UCSD-AML1 (cell line): Measurements from ENCODE around the gene IFNA16.
"Not testable (repeated sequence)": the region's sequence is repeated elsewhere in the genome, so short reads cannot be mapped to it uniquely, and the experiment has no call there.

Experiments used
- DNase-seq: peaks from one replicate; lab custom pipeline; 2025; ENCODE audit not compliant: unreplicated experiment; lab: John Stamatoyannopoulos, UW

The IFNA16 gene

DNA sequence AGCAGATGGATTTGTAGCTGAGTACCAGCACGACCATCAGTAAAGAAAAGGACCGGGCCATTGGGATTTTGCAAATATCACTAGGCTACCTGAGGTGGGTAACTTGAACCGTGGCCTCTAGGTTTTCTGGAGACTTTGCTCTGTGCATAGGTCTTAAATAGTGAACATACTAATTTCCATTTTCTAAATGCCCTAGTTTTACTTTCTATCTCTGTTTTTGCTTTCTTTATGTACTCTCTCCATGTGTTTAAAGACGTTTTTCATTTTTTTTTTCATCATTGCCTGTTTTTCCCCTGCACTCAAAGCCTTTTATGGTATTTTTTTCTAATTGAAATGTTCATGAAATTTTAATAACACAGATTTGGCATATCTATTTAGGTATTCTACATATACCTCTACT is 15.0 kb downstream of the IFNA16 start, which contains the start of gene IFNA7:
Gene IFNA7 (minus strand): TSS at position 101 of the 400 bp plus-strand sequence. CDS start 40 bp downstream, at position 61.
- DNase-seq, result not testable (repeated sequence)

DNA sequence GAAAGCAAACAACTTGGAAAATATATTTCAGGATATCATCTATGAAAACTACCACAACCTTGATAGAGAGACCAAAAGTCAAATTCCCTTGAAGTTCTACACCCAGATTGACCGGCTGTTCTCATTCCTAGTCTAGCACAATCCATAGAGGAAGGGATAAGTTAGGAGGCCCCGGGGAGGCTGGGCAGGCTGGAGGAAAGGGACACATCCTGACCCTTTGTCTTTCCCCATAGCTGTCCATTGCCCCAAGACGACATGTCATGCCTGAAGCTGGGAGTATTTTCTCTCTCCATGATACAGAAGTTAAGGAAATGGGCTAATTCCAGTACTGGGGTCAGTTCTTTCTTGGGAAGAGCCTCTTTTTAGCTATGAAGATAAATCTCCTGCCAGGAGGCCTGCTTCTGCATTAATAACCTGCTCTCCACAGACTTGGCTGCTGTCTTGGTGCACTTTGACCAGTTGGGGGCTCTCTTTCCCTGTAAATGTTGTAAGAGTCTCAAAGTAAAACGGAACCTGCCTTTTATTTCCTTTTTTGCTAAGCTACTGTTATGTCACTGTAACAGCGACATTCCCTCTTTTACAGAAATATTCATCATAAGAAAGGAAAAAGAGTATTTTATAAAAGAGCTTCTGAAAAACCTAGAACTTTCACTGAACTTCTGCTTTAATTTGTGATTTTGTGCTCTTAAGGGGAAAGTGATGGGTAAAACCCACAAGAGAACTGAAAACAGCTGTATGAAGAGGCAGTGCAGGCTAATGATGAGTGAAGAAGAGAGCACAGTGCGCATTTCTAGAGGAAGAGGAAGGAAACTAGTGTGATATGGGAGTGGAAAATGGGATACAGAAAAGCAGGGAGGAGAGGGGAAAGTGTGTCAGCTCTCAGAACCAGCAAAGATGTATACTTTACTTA is 22.0 kb downstream of the IFNA16 start:
- not testable (repeated sequence) for DNase-seq

DNA sequence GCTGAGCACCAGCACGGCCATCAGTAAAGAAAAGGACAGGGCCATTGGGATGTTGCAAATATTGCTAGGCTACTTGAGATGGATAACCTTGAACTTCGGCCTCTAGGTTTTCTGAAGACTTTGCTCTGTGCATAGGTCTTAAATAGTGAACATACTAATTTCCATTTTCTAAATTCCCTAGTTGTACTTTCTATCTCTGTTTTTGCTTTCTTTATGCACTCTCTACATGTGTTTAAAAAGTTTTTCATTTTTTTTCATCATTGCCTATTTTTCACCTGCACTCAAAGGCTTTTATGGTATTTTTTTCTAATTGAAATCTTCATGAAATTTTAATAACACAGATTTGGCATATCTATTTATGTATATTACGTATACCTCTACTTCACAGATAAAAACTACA is 29.6 kb downstream of the IFNA16 start, which contains the start of gene IFNA4:
Gene IFNA4 (minus strand): TSS at position 101 of the 400 bp plus-strand sequence. CDS start 56 bp downstream, at position 45.
- not testable (repeated sequence) for DNase-seq

DNA sequence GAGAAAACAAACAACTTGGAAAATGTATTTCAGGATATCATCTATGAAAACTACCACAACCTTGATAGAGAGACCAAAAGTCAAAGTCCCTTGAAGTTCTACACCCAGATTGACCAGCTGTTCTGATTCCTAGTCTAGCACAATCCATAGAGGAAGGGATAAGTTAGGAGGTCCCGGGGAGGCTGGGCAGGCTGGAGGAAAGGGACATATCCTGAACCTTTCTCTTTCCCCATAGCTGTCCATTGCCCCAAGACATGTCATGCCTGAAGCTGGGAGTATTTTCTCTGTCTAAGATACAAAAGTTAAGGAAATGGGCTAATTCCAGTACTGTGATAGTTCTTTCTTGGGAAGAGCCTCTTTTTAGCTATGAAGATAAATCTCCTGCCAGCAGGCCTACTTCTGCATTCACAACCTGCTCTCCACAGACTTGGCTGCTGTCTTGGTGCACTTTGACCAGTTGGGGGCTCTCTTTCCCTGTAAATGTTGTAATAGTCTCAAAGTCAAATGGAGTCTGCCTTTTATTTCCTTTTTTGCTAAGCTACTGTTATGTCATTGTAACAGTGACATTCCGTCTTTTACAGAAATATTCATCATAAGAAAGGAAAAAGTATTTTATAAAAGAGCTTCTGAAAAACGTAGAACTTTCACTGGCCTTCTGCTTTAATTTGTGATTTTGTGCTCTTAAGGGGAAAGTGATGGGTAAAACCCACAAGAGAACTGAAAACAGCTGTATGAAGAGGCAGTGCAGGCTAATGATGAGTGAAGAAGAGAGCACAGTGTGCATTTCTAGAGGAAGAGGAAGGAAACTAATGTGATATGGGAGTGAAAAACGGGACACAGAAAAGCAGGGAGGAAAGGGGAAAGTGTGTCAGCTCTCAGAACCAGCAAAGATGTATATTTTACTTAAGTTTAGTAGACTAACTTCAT is 34.0 kb downstream of the IFNA16 start:
- peak; percentile 22 for DNase-seq

DNA sequence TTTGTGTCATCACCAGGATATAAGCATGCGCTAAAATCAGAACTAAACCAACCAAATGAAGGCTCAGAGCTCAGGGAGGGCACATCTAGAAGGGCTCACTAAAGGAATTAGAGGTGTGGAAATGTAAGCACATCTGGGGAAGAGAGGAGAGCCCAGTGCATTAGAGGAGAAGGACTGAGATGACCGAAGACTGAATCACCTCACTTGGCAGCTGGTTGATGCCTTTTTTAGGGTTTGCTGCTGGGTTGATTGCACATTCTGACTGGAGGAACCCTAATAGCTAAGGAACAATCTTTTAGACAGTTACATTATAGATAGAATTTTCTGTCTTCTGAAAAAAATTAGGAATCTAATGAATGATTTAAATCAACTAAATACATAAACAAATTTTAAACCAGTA is 42.4 kb downstream of the IFNA16 start:
- DNase-seq, result no peak

DNA sequence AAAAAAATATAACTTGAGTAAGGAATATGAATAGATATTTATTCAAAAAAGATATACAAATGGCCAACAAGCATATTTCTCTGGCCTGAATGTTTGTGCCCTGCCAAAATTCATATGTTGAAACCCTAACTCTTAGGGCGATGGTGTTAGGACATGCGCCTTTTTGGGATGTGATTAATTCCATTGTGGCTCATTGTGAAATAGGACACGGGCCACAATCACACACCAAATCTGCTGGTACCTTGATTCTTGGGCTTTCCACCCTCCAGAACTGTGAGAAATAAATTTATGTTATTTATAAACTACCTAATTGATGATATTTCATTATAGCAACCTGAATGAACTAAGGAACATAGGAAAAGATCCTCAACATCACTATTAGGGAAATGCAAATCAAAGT is 45.0 kb downstream of the IFNA16 start:
- no peak for DNase-seq

DNA sequence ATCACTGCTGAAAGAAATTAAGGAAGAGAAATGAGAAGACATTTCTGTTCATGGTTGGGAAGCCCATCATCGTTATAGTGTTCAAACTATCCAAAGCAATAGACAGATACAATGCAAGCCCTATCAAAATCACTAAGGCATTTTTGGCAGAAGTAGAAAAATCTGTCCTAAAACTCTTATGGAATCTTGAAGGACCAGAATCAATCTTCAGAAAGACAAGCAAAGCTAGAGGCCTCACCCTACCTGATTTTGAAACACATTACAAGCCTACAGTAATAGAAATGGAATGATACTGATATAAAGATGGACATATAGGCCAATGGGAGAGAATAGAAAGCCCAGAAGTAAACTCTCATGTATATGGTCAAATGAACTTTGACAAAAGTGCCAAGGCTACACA is 45.8 kb downstream of the IFNA16 start:
- no peak for DNase-seq

DNA sequence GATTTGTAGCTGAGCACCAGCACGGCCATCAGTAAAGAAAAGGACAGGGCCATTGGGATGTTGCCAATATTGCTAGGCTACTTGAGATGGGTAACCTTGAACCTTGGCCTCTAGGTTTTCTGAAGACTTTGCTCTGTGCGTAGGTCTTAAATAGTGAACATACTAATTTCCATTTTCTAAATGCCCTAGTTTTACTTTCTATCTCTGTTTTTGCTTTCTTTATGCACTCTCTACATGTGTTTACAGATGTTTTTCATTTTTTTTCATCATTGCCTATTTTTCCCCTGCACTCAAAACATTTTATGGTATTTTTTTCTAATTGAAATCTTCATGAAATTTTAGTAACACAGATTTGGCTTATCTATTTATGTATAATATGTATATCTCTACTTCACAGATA is 50.6 kb downstream of the IFNA16 start, which contains the start of gene IFNA21:
Gene IFNA21 (minus strand): TSS at position 101 of the 400 bp plus-strand sequence. CDS start 48 bp downstream, at position 53.
- DNase-seq, result not testable (repeated sequence)
